Measurements from ENCODE around the gene FHIP1A.

DNA sequence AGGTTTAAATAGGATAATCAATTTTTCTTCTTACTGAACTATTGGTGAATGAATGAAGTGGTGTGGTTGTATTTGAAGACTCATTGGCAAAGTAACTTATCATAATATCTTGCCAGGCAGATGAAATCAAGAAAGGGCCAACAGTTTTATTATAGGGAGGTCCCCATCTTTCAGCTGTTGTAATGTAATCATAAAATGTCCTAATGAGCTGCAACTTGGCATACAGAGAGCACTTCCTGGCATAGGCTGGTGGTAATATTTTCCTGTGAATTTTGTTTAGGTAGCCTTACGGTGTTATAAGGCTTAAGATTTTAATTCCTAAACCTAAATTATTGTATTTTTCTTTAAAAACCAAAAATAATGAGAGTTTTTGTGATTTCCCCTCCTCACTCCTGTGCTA, 17.5 kb downstream of the FHIP1A start:
- TF ChIP-seq, protein P1, sequence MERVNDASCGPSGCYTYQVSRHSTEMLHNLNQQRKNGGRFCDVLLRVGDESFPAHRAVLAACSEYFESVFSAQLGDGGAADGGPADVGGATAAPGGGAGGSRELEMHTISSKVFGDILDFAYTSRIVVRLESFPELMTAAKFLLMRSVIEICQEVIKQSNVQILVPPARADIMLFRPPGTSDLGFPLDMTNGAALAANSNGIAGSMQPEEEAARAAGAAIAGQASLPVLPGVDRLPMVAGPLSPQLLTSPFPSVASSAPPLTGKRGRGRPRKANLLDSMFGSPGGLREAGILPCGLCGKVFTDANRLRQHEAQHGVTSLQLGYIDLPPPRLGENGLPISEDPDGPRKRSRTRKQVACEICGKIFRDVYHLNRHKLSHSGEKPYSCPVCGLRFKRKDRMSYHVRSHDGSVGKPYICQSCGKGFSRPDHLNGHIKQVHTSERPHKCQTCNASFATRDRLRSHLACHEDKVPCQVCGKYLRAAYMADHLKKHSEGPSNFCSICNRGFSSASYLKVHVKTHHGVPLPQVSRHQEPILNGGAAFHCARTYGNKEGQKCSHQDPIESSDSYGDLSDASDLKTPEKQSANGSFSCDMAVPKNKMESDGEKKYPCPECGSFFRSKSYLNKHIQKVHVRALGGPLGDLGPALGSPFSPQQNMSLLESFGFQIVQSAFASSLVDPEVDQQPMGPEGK (CRISPR knock-in tag; IDR thresholded peaks at IDR 0.05; ENCODE audit: borderline replicate concordance): no peak
- TF ChIP-seq, protein P2, sequence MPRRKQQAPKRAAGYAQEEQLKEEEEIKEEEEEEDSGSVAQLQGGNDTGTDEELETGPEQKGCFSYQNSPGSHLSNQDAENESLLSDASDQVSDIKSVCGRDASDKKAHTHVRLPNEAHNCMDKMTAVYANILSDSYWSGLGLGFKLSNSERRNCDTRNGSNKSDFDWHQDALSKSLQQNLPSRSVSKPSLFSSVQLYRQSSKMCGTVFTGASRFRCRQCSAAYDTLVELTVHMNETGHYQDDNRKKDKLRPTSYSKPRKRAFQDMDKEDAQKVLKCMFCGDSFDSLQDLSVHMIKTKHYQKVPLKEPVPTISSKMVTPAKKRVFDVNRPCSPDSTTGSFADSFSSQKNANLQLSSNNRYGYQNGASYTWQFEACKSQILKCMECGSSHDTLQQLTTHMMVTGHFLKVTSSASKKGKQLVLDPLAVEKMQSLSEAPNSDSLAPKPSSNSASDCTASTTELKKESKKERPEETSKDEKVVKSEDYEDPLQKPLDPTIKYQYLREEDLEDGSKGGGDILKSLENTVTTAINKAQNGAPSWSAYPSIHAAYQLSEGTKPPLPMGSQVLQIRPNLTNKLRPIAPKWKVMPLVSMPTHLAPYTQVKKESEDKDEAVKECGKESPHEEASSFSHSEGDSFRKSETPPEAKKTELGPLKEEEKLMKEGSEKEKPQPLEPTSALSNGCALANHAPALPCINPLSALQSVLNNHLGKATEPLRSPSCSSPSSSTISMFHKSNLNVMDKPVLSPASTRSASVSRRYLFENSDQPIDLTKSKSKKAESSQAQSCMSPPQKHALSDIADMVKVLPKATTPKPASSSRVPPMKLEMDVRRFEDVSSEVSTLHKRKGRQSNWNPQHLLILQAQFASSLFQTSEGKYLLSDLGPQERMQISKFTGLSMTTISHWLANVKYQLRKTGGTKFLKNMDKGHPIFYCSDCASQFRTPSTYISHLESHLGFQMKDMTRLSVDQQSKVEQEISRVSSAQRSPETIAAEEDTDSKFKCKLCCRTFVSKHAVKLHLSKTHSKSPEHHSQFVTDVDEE (CRISPR knock-in tag; IDR thresholded peaks at IDR 0.05): no peak
- TF ChIP-seq ESRRG (CRISPR knock-in tag; IDR thresholded peaks at IDR 0.05) (no peak), ZFP3 (CRISPR knock-in tag; IDR thresholded peaks at IDR 0.05) (no peak), ZNF565 (CRISPR knock-in tag; conservative IDR thresholded peaks at IDR 0.05; ENCODE audit: low read depth) (no peak), RARB (CRISPR knock-in tag; IDR thresholded peaks at IDR 0.05) (no peak), PPARA (CRISPR knock-in tag; IDR thresholded peaks at IDR 0.05; ENCODE audit: borderline replicate concordance) (no peak), ISL1 (CRISPR knock-in tag; IDR thresholded peaks at IDR 0.05) (no peak)
- TF ChIP-seq, protein P3, sequence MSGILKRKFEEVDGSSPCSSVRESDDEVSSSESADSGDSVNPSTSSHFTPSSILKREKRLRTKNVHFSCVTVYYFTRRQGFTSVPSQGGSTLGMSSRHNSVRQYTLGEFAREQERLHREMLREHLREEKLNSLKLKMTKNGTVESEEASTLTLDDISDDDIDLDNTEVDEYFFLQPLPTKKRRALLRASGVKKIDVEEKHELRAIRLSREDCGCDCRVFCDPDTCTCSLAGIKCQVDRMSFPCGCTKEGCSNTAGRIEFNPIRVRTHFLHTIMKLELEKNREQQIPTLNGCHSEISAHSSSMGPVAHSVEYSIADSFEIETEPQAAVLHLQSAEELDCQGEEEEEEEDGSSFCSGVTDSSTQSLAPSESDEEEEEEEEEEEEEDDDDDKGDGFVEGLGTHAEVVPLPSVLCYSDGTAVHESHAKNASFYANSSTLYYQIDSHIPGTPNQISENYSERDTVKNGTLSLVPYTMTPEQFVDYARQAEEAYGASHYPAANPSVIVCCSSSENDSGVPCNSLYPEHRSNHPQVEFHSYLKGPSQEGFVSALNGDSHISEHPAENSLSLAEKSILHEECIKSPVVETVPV (CRISPR knock-in tag; IDR thresholded peaks at IDR 0.05): no peak
- TF ChIP-seq, protein P4, sequence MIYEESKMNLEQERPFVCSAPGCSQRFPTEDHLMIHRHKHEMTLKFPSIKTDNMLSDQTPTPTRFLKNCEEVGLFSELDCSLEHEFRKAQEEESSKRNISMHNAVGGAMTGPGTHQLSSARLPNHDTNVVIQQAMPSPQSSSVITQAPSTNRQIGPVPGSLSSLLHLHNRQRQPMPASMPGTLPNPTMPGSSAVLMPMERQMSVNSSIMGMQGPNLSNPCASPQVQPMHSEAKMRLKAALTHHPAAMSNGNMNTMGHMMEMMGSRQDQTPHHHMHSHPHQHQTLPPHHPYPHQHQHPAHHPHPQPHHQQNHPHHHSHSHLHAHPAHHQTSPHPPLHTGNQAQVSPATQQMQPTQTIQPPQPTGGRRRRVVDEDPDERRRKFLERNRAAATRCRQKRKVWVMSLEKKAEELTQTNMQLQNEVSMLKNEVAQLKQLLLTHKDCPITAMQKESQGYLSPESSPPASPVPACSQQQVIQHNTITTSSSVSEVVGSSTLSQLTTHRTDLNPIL (CRISPR knock-in tag; IDR thresholded peaks at IDR 0.05; ENCODE audit: low read depth): no peak
